Thymus (tissue), 11 donors: Measurements from ENCODE around the gene STXBP3. TPM values are rescaled to one million over a fixed set of nuclear protein-coding genes. Genes with fewer than 3 reads are reported as not detected.

Experiments used
- DNase-seq, 9 donors: peaks; one replicate each; pipeline ENCODE4 v3.0.0-alpha.2; 2013; ENCODE audit warnings: low spot score in 9 of 9, low read depth in 6 of 9, missing footprints in 1 of 9
- H3K27ac ChIP-seq, 2 donors: one replicate each; pipeline ENCODE4 v1.5.1; 2013; ENCODE audit warnings: control low read depth in 1 of 2, low read depth in 1 of 2, low read length in 1 of 2, mild to moderate bottlenecking in 1 of 2, moderate library complexity in 1 of 2
- H3K27me3 ChIP-seq, 2 donors: one replicate each; pipeline ENCODE4 v1.5.1; 2013; ENCODE audit warnings: low read length in 1 of 2; ENCODE audit not compliant: control insufficient read depth in 2 of 2, insufficient read depth in 1 of 2
- H3K36me3 ChIP-seq, 2 donors: one replicate each; pipeline ENCODE4 v1.5.1; 2013; ENCODE audit warnings: low read length in 1 of 2, mild to moderate bottlenecking in 1 of 2, moderate library complexity in 1 of 2; ENCODE audit not compliant: control insufficient read depth in 2 of 2, insufficient read depth in 2 of 2
- H3K4me1 ChIP-seq, 2 donors: one replicate each; pipeline ENCODE4 v1.5.1; 2013; ENCODE audit warnings: low read length in 2 of 2; ENCODE audit not compliant: control insufficient read depth in 2 of 2, insufficient read depth in 2 of 2
- H3K4me3 ChIP-seq, 2 donors: one replicate each; pipeline ENCODE4 v1.5.1; 2013; ENCODE audit warnings: low read length in 2 of 2, control low read depth in 1 of 2, mild to moderate bottlenecking in 1 of 2
- H3K9me3 ChIP-seq, 2 donors: one replicate each; pipeline ENCODE4 v1.5.1; 2013; ENCODE audit warnings: low read length in 1 of 2, mild to moderate bottlenecking in 1 of 2; ENCODE audit not compliant: control insufficient read depth in 2 of 2, insufficient read depth in 1 of 2
- WGBS: extraction: QIAGEN DNeasy Blood & Tissue Kit; methylation state at CpG from one replicate; pipeline ENCODE4 v1.1.7; 2013; 5-methylcytosine and 5-hydroxymethylcytosine counted together
- polyA plus RNA-seq: library from polyadenylated mRNA; stranded (reverse); fragments of 200-250 nt; gene quantifications from one replicate; pipeline ENCODE4 v1.2.3, GENCODE V29; 2013
- total RNA-seq: library from RNA; stranded (reverse); fragments of 120-200 nt; gene quantifications from one replicate; pipeline ENCODE4 v1.2.4, GENCODE V29; 2013
- donor health status: healthy.

The STXBP3 gene
- total and polyA plus RNA-seq, 2 donors: 37.9 to 85.6 TPM

DNA sequence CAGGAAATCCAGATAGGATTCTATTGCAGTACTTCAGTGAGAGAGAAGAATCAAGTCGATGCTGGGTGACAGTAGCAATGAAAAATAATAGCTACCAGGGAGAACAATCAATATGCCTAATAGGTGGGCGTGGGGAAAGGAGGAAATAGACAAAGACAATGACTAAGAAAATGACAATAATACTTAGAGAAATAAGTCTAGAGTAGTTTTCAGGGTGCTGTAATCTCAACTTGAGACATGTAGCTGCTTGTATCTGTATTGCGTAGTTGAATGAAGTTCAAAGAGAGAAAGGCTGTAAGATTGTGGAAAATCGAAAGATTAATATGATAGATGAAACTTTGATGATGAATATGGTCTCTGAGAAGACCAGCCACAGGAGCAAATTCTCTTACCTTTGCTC lies 2.6 kb downstream of the STXBP3 start:
- DNase-seq: no peak
- 93% methylated on average over 4 of the region's 4 CpGs for WGBS
- Histone ChIP-seq H3K4me1 (peaks cover 0 to 11% of the 10 kb centered on the region in 2 donors), H3K36me3 (peaks cover 2 to 8% of the 10 kb centered on the region in 2 donors), H3K9me3 (no peaks in the 10 kb centered on the region), H3K4me3 (no peak overlapping the region), H3K27me3 (no peaks in the 10 kb centered on the region), H3K27ac (no peak overlapping the region)

DNA sequence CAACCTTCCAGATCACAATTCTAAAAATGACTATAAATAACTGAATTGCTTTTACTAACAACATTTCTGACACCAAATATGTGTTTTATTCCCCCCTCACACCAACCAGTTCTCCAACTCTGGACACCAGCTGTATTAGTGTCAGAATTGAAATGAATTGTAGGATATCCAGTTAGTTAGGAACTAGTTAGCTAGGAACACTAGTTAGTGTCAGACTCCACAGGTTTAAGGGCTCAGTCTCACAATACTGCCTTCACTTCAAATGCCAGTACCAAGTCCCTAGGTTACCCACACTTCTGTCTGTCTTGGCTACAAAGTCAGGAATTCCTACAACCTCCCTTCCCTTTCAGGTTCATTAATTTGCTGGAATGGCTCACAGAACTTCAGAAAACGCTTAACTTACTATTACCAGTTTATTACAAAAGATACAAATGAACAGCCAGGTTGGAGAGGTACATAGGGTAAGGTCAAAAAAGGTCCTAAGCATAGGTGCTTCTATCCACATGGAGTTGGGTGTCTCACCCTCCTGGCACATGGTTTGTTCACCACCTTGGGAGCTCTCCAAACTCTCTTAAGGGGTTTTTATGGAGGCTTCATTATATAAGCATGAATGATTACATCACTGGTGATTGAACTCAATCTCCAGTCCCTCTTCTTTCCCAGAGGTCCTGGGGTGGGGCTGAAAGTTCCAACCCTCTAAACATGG lies 4.2 kb downstream of the STXBP3 start:
- DNase-seq: no peak
- Histone ChIP-seq H3K27me3 (no peaks in the 10 kb centered on the region), H3K36me3 (peaks cover 3 to 16% of the 10 kb centered on the region in 2 donors), H3K27ac (no peak overlapping the region), H3K4me1 (peaks cover 0 to 11% of the 10 kb centered on the region in 2 donors), H3K4me3 (no peak overlapping the region), H3K9me3 (no peaks in the 10 kb centered on the region)
- WGBS: 90% methylated on average over 1 of the region's 1 CpG

DNA sequence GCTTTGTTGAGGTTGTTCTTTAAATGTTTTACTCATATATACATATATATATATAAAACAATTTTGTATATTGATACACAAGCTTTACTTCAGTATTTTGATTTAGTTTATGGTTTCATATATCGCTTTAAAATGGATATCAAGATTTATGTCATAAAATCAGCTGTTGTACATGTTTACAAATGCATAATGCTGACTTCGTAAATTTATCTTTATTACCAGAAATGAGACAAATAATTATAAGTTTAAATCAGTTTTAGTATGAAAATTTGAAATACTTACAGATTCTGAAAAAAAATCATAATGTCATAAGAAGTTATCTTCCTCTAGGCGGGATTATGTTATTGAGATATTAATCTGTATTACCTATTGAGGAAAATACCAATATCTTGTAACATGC lies 6.9 kb downstream of the STXBP3 start:
- WGBS: 83% methylated on average over 3 of the region's 3 CpGs

DNA sequence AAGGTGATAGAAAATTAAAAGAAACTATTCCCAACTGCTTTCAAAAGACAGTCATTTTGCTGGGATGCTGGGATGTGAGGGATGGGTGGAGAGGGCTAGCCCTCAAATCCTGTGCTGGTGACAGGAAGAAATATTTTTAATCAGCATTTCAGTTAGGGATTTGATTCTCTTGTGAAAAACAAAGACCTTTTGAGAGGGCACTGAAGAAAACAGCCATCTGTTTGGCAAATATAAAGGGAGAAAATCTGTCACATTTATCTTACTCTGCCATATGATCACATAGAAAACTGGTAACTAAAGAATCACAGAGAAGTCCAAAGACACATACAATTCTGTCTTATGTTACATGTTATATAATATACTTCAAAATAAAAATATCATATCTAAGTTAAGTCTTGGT lies 12.3 kb downstream of the STXBP3 start:
- Histone ChIP-seq H3K4me1 (no peaks in the 10 kb centered on the region), H3K9me3 (no peaks in the 10 kb centered on the region), H3K36me3 (peaks cover 3 to 42% of the 10 kb centered on the region in 2 donors), H3K27me3 (no peaks in the 10 kb centered on the region), H3K4me3 (no peak overlapping the region), H3K27ac (no peak overlapping the region)
- no peak for DNase-seq

More for the DNA sequence above, 6.9 kb downstream of the STXBP3 start:
- no peak overlapping the region for H3K27ac ChIP-seq
- DNase-seq: no peak
- peaks cover 0 to 3% of the 10 kb centered on the region in 2 donors for H3K4me1 ChIP-seq
- H3K27me3 ChIP-seq: no peaks in the 10 kb centered on the region
- H3K9me3 ChIP-seq: no peaks in the 10 kb centered on the region
- H3K36me3 ChIP-seq: peaks cover 3 to 24% of the 10 kb centered on the region in 2 donors
- no peak overlapping the region for H3K4me3 ChIP-seq

DNA sequence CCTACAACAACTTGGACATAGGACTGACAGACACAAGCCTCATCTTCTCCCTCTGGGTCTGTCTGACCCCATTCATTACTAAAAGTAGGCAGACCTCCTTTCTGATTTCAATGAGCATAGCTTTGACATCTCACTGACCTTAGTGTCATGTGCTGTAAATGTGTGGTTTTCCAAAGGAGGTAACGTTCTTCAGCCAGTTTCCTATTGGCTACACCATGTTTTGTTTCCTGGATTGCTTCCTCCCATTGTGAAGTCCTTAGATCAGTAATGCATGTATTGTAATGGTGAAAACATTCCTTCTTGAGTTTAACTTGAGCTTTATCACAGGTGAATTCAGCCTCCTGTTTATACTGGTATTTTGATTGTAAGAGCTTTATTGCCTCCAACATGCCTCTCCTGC lies 20.6 kb downstream of the STXBP3 start:
- 94% methylated on average over 1 of the region's 1 CpG for WGBS
- Histone ChIP-seq H3K27me3 (no peaks in the 10 kb centered on the region), H3K27ac (no peak overlapping the region), H3K4me1 (no peaks in the 10 kb centered on the region), H3K36me3 (peaks cover 18 to 41% of the 10 kb centered on the region in 2 donors), H3K9me3 (no peaks in the 10 kb centered on the region), H3K4me3 (no peak overlapping the region)
- no peak for DNase-seq

DNA sequence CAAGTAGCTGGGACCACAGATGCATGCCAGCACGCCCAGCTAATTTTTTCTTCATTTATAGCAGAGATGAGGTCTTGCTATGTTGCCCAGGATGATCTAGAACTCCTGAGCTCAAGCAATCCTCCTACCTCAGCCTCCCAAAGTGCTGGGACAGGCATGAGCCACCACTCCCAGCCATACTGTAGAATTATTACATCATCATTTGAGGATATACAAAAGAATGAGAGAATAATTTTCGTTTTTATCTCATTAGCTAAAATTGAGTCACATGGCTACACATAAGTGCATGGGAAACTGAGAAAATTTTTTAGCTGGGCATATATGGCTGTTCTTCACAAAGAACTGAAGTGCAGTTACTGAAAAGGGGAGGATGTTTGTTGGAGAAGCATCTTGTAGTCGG lies 21.2 kb downstream of the STXBP3 start:
- no peaks in the 10 kb centered on the region for H3K9me3 ChIP-seq
- H3K4me1 ChIP-seq: no peaks in the 10 kb centered on the region
- H3K4me3 ChIP-seq: no peak overlapping the region
- H3K36me3 ChIP-seq: peaks cover 18 to 41% of the 10 kb centered on the region in 2 donors
- DNase-seq: no peak
- no peaks in the 10 kb centered on the region for H3K27me3 ChIP-seq
- WGBS: 97% methylated on average over 3 of the region's 3 CpGs
- no peak overlapping the region for H3K27ac ChIP-seq

DNA sequence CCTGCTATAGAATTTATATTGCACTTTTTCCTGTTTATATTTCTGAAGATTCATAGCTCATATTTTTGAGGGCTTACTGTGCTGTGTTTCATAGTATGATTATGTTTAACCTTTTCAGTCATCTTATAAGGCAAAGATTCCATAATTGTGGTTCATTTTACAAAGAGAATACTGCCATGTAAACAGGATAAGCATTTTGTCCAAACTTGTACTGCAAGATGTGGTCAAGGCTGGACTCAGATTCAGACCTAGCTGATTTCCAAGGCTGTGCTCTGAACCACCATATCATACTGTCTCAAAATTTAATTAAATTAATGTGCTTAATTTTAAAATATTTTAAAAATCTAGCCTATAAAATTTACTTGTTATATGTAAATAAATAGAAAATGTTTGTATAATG lies 31.4 kb downstream of the STXBP3 start:
- Histone ChIP-seq H3K4me1 (no peaks in the 10 kb centered on the region), H3K36me3 (peaks cover 17 to 35% of the 10 kb centered on the region in 2 donors), H3K4me3 (no peak overlapping the region), H3K27me3 (no peaks in the 10 kb centered on the region), H3K27ac (no peak overlapping the region), H3K9me3 (no peaks in the 10 kb centered on the region)
- no peak for DNase-seq

DNA sequence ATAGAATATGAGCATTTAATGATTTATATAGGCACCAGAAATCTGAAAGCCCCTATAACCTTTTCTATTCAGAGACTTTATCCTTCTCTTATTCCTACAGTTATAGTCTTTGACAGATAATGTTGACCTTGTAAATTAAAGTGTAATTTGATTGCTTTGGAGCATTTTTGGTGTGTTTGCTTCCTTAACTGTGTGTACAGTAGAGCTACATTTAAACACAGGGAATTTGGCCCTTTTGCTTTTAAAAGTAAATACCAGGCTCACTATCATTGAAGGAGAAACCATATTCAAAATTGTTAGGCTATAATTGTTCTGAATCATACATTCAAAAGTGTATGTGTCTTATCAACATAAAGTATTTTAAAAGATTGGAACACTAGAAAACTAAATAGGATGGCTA lies 33.0 kb downstream of the STXBP3 start:
- H3K4me1 ChIP-seq: no peaks in the 10 kb centered on the region
- no peaks in the 10 kb centered on the region for H3K9me3 ChIP-seq
- no peak overlapping the region for H3K4me3 ChIP-seq
- H3K36me3 ChIP-seq: peaks cover 13 to 36% of the 10 kb centered on the region in 2 donors
- no peak overlapping the region for H3K27ac ChIP-seq
- DNase-seq: no peak
- H3K27me3 ChIP-seq: no peaks in the 10 kb centered on the region

DNA sequence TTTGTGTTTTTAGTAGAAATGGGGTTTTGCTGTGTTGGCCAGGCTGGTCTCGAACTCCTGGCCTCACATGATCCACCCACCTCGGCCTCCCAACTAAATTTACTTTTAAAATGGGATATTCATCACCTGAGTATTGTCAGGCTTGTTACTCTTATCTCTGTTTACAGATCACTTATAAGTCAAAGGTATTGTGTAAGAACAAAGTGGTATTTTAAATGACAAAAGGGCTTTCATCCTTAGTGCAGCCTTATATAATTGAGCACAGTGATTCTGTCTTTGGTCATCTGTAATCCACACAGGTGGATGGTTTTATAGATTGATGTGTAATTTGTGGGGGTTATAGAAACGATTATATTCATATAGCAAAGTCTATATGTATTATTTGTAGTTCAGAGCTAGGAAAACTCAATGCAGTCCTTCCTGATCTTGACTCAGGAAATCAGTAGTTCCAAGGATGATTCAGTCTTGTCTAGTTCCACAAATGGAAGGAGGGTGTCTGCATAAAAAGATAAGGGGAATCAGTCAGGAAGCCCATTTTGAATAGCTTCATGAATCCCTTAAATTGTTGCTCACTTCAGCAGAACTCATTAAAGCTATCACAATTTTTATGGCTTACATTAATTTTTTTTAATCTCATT lies 34.6 kb downstream of the STXBP3 start:
- no peak overlapping the region for H3K27ac ChIP-seq
- no peaks in the 10 kb centered on the region for H3K27me3 ChIP-seq
- no peak overlapping the region for H3K4me3 ChIP-seq
- no peak for DNase-seq
- 96% methylated on average over 3 of the region's 3 CpGs for WGBS
- peaks cover 8 to 9% of the 10 kb centered on the region in 2 donors for H3K9me3 ChIP-seq
- H3K36me3 ChIP-seq: peaks cover 23 to 44% of the 10 kb centered on the region in 2 donors
- H3K4me1 ChIP-seq: no peaks in the 10 kb centered on the region
